Stimulated activated CD4-positive, alpha-beta T cell treated with anti-CD3 and anti-CD28 coated beads, TNF-alpha, amount 100 ng/mL, for 4 hours (primary cell): Measurements from ENCODE around the gene GNAT1.
"Not testable (repeated sequence)": the region's sequence is repeated elsewhere in the genome, so short reads cannot be mapped to it uniquely, and the experiment has no call there.

Source experiments
- DNase-seq, 3 experiments: peaks; one replicate each; pipeline ENCODE4 v3.0.0-alpha.2; 2020; ENCODE audit warnings: low read depth in 3 of 3

GNAT1 gene

DNA sequence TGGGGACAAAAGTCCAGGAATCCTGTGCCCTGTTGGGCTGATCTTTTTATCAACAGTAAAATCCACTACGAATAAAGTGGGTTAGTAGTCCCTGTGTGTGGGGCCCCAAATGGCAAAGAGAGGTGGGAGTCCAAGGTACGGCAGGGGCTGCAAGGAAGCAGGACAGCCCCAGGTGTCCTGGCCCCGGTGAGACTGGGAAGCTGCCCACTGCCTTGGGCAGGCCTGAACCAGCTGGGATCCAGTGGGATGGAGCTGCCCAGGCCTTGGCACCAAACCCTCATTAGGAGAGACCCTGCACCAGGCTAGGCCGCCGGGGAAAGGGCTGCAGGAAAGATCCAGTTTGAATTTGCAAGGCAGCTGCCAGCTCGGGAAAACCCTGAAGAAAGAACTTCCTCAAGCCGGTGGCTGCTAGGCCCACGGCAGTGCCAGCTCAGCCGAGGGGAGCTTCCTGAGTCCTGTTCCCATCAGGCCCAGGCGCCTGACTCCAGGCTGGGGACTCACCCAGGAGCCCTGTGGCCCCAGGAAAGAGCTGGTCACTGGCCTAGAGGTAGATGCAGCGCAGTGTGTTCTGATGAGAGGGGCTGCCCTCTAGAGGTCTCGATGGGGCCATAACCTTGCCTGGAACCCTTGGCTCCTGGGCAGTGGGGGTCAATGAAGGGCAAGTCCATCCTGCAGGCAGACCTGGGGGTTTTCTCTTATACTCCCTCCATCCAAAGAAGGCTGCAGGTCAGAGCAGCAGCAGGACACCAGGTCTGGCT is 30.2 kb downstream of the GNAT1 start:
- DNase-seq, result no peak

DNA sequence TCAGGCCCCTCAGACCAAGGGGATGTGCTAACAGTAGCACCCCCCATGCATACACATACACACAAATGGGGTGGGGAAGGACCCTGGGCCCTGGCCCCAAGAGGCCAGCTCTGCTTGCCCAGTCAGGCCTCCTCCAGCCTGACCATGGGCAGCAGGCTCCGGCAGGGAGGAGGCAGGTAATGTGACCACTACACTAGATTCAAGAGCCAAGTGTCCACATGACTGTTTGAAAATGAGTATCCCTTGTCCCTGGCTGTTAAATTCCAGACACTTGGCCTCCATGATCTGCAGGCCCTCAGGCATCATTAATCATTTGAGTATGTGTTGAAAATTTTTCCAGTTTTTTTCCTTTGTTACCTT is 30.7 kb downstream of the GNAT1 start:
- no peak for DNase-seq

DNA sequence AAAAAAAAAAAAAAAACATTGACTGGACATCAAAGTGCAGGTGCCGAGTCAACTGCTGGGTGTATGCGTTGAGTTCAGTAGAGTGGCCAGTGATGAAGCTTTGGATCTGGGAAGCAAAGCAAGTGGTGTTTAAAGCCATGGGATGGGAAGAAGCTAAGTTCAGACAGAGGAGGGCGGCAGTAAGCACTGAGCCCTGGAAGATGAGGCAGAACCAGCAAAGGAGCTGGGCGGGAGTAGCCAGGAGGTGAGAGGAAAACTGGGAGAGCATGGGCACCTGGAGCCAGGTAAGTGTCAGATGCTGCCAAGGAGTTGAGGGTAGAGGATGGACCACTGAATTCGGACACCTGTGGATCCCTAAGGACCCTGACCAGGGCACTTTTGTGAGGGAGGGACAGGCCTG is 33.2 kb downstream of the GNAT1 start:
- no peak for DNase-seq

DNA sequence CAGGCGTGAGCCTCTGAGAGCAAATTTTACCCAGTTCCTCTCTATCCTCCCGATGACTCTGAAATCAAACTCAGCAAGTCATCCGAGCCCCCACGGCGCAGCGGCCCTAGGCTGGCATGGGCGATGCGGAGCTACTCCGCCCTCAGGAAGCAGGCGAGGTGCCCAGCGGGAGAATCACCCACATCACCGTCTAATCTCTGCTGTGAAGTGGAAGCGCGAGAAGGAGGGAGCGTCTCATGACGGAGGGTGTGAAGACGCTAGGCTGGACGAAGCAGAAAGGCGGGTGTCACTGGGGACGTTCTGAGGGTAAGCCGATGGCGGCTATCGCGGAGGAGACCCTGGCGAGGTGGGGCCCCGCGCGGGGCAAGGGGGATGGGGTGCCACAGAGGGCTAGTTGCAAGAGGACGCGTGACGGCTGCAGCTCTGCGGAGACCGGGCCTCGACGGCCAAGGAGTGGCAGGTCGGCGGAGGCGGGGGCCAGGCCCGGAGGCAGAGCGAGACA is 35.5 kb downstream of the GNAT1 start:
- DNase-seq, result peak in 1 of 3 experiments; percentile 26

DNA sequence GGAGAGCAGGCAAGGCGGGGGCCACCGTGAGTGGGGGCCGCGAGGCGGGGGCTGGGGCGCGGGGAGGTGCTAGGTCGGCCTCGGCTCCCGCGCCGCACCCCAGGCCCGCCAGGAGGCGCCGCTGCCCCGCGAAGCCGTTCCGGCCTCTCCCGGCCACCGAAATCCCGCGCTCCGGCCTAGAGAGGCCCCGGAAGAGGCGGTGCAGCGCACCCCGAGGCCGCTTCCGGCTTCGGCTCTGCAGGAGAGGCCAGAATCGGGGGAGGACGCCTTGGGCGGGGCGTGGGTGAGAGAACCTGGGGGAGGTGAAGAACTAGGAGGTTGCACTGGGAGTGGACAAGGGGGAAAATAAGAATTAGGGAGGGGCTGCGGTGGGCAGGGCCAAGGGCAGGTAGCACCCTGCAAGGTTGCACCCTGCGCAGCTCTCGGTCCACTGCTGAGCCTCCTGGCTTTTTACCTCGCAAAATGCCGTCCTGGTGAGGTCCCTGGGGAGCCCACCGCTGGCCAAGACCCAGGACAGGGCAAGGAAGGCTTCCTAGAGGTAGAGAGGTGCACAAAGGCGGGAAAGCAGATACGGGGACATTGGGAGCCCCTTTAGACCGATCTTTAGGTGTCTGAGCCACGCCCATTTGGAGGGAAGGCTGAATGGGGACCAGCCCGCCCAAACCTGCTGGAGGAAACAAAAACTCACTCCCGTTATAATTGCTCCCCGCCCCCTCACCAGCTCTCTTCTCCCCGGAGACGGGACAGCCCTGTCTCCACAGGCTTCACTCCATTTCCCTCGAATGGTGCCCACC is 36.2 kb downstream of the GNAT1 start:
- peak; percentile 75 to 78 (median 75) for DNase-seq

DNA sequence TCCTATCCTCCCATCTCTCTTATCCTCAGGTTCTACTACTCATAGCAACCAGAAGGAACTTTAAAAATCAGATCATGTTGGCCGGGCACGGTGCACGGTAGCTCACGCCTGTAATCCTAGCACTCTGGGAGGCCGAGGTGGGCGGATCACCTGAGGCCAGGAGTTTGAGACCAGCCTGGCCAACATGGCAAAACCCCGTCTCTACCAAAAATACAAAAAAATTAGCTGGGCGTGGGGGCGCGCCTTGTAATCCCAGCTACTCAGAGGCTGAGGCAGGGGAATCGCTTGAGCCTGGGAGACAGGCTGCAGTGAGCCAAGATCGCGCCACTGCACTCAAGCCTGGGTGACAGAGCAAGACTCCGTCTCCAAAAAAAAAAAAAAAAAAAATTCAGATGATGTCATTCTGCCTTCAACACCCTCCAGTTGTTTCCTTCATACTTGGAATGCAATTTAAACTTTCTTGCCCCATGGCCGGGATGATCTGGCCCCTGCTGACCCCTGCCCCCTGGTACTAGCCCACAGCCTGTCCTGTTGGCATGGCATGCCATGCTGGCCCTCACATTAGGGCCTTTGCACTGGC is 36.9 kb downstream of the GNAT1 start:
- DNase-seq, result not testable (repeated sequence)

DNA sequence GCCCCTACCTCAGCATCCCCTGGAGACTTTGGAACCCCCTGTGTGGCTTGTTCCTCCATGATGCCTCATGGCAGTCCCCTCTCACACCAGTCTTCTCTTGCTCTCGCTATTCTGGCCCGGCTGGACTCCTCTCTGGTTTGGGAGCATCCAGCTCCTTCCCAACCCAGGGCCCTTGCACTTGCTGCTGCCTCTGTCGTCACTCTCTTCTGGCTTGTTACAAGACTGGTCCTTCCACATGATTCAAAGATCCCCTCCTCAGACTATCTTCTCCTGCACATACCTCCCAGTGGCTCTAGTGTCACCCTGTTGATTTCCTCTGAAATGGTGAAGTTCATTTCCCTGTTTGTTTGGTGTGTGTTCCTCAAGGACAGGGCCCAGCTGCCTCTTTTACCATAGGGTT is 38.1 kb downstream of the GNAT1 start:
- DNase-seq, result no peak

DNA sequence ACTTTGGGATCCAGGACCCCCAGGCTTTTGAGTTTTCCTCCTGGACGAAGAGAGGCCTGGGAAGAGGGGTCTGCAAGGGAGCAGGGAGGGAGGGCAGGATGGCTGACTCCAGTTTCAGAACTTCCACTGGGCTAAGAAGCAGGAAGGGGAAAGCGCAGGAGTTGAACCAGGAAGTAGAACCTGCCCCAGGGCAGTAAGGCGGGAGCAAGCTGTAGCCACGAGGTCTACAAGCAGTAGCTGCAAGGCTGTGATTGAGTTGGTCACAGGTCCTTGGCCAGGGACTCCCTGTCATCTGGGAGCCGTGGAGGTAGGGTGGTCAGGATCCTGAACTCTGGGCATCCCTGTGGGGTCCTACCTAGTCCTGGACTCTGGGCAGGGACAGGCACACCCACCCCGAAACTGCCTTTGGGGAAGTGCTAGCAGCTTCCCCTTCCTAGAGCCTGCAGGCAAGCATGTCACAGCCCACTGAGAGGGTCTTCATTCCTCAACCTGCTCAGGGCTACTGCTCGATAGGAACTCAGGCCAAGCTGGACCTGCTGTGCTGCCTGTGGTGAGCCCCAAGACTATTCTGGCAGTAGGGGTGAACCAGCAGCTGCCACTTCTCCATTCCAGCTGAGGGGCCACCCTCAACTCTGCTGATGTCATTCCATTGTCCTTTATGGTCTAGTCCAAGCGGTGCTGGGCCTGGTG is 38.8 kb downstream of the GNAT1 start:
- DNase-seq, result no peak

DNA sequence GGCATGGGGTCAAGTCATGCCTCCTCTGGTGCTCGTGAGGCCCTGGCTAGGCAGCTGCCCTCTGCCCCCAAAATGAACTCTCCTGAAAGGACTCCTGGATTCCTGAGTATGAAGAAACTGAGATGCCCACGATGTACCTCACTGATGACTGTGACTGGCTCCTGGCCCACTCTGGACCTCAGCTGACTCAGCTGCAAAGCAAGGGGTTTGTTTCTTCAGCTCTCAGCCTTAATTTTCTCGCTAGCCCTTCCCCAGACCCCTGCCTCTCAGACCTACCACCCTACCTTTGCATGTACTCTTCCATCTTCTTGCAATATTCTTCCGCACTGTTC is 39.4 kb downstream of the GNAT1 start:
- DNase-seq, result no peak

DNA sequence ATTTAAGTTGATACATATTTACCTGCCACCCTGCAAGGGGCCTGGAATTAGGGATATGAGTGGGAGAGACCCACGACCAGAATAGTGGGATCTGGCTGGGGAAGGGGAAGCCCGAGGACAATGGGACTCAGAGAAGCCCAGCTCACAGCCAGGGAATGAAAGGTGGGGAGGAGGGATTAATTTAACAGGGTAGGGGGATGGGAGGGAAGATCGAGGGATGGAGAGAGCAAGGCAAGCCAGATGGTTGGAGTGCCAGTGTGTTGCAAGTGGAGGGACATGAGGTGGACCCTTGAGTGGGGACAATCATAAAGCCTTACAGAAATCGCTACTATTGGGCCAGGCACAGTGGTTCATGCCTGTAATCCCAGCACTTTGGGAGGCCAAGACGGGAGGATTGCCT is 40.2 kb downstream of the GNAT1 start:
- no peak for DNase-seq

DNA sequence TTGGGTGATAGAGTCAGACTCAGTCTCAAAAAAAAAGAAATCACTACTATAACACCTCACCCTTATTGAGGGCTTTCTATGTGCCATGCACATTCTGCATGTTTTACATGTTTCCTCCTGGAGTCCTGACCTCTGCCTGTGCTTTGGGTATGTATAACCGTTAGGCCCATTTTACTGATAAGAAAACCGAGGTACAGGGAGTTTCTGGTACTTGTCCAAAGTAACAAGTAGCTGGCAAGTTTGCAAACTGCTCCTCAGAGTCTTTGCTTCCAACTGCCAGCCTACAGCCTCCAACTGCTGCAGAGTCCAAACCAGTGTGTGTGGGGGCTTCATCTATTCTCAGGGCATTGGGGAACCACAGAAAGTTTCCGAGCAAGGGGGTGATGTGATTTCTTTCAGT is 40.9 kb downstream of the GNAT1 start:
- no peak for DNase-seq

DNA sequence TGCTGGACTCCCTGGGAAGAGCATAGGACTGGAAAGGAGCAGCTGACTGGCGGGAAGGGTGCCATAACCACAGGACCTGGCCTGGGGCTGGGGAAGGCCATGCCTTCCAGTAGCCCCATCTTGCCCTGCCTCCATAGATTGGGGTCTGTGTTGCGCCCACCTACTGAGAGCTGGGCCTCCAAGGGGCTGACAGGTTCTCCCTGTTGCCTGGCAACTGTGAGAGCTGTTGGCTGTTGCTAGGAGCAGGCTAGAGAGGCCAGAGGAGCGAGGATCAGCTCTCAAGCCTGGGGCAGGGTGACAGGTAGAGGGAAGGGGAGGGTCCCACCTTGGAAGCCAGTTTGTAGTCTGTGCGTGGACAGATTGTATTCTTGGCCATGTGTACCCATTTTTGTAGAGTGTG is 41.8 kb downstream of the GNAT1 start:
- no peak for DNase-seq

DNA sequence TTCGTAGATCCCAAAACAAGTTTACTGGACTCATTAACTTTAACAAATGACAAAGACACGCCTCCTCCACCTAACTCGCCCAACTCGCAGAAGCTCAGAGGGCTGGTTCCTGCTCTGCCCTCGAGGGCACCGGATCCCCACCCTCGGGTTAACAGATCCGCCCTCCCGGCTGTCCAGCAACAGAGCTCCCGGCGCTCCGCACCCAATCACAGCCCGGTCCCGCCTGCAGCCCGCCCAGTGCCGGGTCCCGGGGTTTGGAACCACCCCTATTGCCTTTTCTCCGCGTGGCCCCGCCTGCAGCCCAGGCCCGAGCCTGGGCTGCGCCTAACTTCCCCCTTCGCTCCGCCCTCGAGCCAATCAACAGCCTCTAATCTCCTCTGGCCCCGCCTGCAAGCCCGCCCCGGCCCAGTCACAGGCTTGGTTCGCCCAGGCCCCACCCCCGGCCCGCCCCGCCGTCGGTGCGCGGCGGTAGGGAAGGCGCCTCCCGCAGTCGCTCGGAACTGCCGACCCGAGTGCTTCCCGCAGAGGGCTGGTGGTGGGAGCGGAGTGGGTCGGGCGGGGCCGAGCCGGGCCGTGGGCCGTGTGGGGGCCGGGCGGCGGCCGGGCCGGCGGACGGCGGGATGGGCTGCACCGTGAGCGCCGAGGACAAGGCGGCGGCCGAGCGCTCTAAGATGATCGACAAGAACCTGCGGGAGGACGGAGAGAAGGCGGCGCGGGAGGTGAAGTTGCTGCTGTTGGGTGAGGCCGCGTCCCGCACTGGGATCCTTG is 44.5 kb downstream of the GNAT1 start, which contains the start of gene GNAI2:
Gene GNAI2, plus strand, starts transcription at position 489 of the 768 bp plus-strand sequence. Its CDS starts 132 bp downstream, at position 621.
- DNase-seq, result peak; percentile 98

DNA sequence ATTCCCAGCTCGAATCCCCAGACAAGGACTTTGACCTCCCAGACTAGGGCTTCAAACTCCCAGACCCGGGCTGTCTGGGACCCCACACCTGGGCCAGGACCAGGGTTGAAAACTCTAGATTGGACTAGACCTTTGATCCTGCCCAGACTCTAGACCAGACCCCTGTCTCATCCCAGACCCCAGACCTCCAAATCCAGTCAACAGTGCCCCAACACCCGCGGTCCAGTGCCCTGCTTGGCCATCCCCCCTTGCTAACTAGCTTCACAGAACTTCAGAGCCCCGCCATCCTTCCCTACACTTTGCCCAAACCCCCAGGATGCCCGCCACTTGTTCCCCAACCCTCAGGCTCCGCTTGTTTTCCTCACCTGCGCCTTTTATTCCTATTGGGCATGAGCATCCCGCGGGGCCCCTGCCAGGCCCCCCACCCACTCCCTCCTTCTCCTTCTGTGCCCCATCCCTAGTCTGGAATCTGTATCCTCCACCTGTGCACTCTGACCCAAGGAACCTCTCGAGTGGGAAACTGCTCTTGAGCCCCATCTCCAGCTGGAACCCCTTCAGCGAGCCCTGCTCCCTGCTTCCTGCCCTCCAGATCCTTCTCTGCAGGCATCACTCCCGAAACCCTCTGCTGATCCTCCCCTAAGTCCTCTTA is 45.2 kb downstream of the GNAT1 start:
- DNase-seq, result no peak

DNA sequence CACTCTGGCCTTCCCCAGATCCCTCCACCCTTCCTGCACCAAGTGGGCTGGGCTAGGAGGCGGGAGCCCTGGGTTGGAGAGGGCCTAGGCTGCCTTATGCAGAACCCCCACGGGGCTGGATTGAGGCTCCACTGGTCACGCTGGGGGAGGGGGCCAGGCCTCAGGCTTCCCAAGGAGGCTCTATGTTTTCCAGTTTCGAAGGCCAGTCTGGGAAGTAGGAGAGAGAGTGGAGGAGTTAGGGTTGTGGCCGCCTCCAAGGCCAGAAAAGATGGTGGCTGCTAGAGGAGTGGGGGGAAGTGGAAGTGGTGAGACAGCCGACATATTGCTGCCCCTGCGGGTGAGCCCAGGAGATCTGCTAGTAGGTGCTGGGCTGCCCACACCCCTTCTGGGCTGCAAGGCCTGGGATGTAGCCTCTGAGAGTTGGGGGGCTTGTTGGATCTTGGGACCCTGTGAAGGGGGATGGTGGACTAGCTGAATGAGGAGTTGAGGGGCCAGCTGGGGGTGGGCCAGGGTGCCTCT is 45.8 kb downstream of the GNAT1 start:
- no peak for DNase-seq

DNA sequence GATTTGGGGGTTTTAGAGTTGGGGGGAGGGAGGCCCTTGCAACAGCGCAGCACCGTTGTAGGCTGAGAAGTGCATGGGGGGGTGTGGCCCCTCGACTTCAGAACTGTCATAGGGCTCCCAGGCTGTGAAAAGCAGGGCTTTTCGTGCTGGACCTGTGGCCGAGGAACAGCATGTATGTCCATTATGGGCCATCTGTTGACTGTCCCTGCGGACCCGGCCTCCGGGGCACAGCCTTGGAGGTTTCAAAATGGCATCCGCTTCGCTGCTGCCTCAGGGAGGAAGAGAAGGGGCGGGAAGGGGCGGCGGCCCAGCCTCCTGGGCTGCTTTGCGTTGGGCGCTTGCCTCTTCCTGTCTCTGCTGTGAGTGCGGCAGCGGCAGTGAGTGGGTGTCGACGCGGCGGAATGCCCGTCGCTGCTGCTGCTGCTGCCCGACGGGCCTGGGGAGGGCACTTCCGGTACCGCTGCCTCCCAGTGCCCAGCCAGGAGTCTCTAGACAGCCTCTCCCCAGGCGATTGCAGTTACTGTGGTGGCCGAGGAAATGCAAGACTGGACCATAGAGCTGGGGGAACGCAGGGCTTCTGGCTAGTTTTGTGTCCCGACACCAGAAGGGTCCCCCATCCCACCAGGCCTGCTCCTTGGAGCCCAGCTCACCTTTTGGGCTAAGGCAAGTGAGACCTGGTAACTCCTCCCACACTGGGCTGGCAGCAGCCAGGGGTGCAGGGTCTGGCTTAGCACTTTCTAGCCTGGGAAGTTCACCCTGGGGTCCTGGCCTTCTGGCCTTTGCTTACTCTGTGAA is 46.5 kb downstream of the GNAT1 start:
- DNase-seq, result peak; percentile 66 to 74 (median 71)

DNA sequence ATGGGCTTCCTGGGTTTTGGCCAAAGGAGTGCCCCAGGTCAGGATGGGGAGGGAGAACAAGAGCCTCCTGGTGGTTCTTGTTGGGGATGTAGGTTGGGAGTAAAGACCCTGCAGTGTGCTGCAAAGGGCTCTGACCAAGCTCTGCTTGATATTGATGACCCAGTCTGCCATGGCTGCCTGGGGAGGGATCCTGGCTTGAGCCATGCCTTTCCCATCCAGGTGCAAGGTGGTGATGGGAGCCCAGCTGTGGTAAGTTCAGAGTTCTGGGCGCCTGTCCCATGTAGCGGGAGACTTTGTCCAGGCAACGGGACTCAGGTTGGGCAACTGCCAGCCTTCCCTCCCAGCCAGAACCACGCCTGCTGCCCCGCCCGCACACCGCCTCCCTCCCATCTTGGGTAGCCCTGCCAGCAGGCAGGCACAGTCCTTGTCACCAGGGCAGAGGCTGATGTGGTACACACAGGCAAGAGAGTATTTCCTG is 47.2 kb downstream of the GNAT1 start:
- DNase-seq, result no peak

DNA sequence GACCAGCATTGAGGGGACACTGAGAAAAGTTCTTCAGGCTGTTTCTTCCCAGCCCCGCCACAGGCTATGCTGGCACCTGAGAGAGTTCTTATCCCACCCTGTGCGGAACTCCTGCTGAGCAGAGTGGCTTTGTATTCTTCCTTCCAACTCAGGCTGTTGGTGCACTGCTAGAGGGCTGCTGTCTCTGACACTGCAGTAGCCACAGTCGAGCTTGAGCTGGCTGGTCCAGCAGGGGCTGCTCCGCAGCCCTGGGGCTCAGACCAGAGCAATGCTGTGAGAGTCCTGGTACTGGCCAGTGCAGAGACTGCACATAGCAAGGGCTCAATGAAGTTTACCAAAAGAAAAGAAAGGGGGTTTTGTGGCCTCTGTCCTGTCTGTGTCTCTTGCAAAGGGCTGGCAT is 48.2 kb downstream of the GNAT1 start:
- DNase-seq, result no peak

DNA sequence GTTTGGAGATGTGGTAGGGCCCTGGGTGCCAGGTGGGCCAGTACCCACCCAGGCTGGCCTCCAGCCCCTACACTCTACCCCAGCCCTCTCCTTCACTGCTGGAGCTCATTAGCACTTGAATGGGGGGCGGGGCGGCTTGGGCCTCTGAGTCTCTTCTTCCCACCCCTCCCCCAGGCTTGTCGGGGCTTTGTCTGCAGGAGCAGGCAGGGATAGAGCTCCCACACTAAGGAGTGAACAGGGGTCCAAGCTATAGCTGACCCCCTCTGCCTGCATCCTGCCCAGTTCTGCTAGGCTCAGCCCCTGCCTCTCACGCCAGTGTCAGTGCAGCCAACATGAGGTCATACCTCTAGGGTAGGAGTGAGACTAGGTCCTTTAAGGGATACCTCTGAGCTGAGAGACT is 49.8 kb downstream of the GNAT1 start:
- DNase-seq, result no peak
